GM20431 (cell line): Measurements from ENCODE around the gene VAMP4.

ENCODE experiments used
- in situ Hi-C: fragments of 300-500 bp; cut with MseI, MboI; formaldehyde crosslinking; loops from one replicate; pipeline ENCODE4 v1.15.0; 2020; ENCODE audit warnings: low sequenced_read_pairs; ENCODE audit not compliant: unreplicated experiment

Gene VAMP4

DNA sequence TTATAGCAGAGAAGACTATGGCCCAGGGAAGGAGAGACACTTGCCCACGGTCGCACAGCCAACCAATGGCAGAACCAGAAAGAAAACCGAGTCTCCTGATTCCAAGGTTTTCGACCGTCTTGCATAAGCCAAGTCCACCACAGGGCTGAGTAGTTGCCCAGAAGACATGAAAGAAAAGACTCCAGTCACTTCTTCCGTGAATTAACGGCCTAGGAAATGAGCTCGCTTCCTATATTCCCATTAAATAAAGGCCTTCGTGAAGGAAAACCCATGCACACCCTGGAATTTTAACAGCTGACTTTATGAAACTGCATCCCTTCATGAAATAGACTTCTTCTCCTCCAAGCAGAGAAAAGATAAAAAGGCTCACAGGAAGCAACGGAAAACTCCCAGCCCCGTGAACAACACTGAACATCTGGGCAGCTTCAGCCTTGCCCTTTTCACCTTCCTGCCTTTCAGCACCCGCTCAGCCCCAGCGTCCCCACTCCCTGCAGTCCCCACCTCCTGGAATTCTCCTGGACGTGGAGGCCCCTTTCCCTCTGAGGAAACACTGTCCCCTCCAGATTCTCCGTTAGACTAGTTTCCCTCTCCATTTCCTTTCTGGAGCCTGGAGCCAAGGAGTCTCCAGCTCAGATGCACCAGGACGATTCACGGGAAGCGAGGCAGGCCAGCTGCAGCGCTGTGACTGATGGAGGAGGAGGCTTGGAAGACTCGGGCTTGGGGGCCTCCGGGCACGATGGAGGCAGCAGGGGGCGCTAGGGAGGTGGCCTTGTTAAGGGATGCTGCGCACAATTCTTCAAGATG is 86.7 kb downstream of the VAMP4 start:
- in situ Hi-C loops = no loop called here

GRCh38 chr1:171654201-171654941 is 87.5 kb downstream of the VAMP4 start:
- in situ Hi-C loops = no loop called here

DNA sequence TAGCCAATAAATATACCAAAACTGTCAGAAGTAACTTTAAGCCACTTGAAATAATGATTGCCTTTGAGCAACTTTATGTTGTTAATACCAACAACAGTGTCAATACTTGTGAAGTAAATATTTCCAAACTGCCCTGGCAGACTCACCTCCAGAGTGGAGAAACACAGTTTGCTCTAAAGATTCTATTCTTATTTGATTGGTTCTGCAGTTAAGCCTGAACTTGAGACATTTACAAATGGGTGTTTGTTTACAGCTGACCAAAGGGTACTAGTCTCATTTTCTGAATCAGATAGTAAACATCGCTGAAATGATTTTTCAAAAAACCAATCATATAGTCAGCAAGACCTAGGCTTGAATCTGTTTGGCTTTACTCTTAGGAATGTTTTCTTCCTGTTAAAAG is 88.1 kb downstream of the VAMP4 start:
- in situ Hi-C loops = no loop called here

- in situ Hi-C loops = no loop called here
These were observed 89.5 kb downstream of the VAMP4 start, which contains the start of gene MYOC for GRCh38 chr1:171652234-171652822. Gene MYOC (minus strand): TSS chr1:171652688. CDS start chr1:171652611, 77 bp downstream.
